ENCODE data around the gene AGPAT2.

AGPAT2 gene

GRCh38 chr9:136687721-136688223 lies 515 bp upstream of the AGPAT2 start:
- ATAC-seq = no peak
- no peak for TF ChIP-seq TSHZ2 (CRISPR knock-in tag; IDR thresholded peaks at IDR 0.05)

GRCh38 chr9:136686534-136686793 lies 793 bp downstream of the AGPAT2 start:
- TF ChIP-seq GLIS3 (CRISPR knock-in tag; IDR thresholded peaks at IDR 0.05) = no peak
- TF ChIP-seq ISL1 (CRISPR knock-in tag; IDR thresholded peaks at IDR 0.05) = no peak
- no peak for TF ChIP-seq SNAI2 (CRISPR knock-in tag; IDR thresholded peaks at IDR 0.05)
- no peak for TF ChIP-seq ZNF70 (CRISPR knock-in tag; IDR thresholded peaks at IDR 0.05)
- no peak for TF ChIP-seq CREB5 (CRISPR knock-in tag; IDR thresholded peaks at IDR 0.05; ENCODE audit: low read depth)
- TF ChIP-seq ZFP30 (CRISPR knock-in tag; IDR thresholded peaks at IDR 0.05) = no peak
- TF ChIP-seq ZNF8 (CRISPR knock-in tag; IDR thresholded peaks at IDR 0.05) = no peak
- ATAC-seq = peak; percentile 2; the same call in 2 of the 3 replicates

GRCh38 chr9:136685790-136686533 lies 1.3 kb downstream of the AGPAT2 start:
- TF ChIP-seq ZNF8 (CRISPR knock-in tag; IDR thresholded peaks at IDR 0.05) (no peak), TOX (CRISPR knock-in tag; IDR thresholded peaks at IDR 0.05; ENCODE audit: borderline replicate concordance) (no peak), BACH2 (CRISPR knock-in tag; IDR thresholded peaks at IDR 0.05; ENCODE audit: borderline replicate concordance) (no peak), TCF4 (CRISPR knock-in tag; IDR thresholded peaks at IDR 0.05; ENCODE audit: borderline replicate concordance) (no peak), CSRNP3 (CRISPR knock-in tag; IDR thresholded peaks at IDR 0.05) (no peak), POU6F1 (CRISPR knock-in tag; IDR thresholded peaks at IDR 0.05; ENCODE audit: borderline replicate concordance, low read depth) (no peak), SNAI2 (CRISPR knock-in tag; IDR thresholded peaks at IDR 0.05) (no peak)
- ATAC-seq = peak; percentile 53

GRCh38 chr9:136685216-136685615 lies 2.0 kb downstream of the AGPAT2 start:
- no peak for ATAC-seq
- TF ChIP-seq TCF4 (CRISPR knock-in tag; IDR thresholded peaks at IDR 0.05; ENCODE audit: borderline replicate concordance) = no peak
- TF ChIP-seq CSDC2 (CRISPR knock-in tag; IDR thresholded peaks at IDR 0.05) = no peak
- TF ChIP-seq ZC3H10 (CRISPR knock-in tag; IDR thresholded peaks at IDR 0.05) = no peak
- TF ChIP-seq ARNTL (CRISPR knock-in tag; IDR thresholded peaks at IDR 0.05; ENCODE audit: borderline replicate concordance, low read depth) = no peak
- no peak for TF ChIP-seq ZFP3 (CRISPR knock-in tag; IDR thresholded peaks at IDR 0.05)
- TF ChIP-seq ESRRG (CRISPR knock-in tag; IDR thresholded peaks at IDR 0.05) = no peak
- no peak for TF ChIP-seq OSR1 (CRISPR knock-in tag; IDR thresholded peaks at IDR 0.05)

GRCh38 chr9:136684799-136685198 lies 2.5 kb downstream of the AGPAT2 start:
- no peak for ATAC-seq
- TF ChIP-seq ZNF565 (CRISPR knock-in tag; conservative IDR thresholded peaks at IDR 0.05; ENCODE audit: low read depth) (no peak), GLIS3 (CRISPR knock-in tag; IDR thresholded peaks at IDR 0.05) (no peak), ISL1 (CRISPR knock-in tag; IDR thresholded peaks at IDR 0.05) (no peak), CSDC2 (CRISPR knock-in tag; IDR thresholded peaks at IDR 0.05) (no peak), ESRRG (CRISPR knock-in tag; IDR thresholded peaks at IDR 0.05) (no peak)

Measured in SK-N-SH treated with all-trans-retinoic acid at 6 μM for 48 hours (cell line).